K562 (cell line): ENCODE measurements around the gene DARS2. TPM values are rescaled to one million over a fixed set of nuclear protein-coding genes. Genes with fewer than 3 reads are reported as not detected.

Experiments
- E2F1 ChIP-seq: sonication (generic); formaldehyde crosslinking; IDR thresholded peaks from 2 replicates; pipeline ENCODE4 v1.8.1; 2023; ENCODE audit warnings: mild to moderate bottlenecking, missing genetic modification reagents, moderate library complexity
- E2F4 ChIP-seq: sonication (generic); formaldehyde crosslinking; IDR thresholded peaks from 2 replicates; pipeline ENCODE4 v1.8.0; 2022; ENCODE audit warnings: mild to moderate bottlenecking, low read depth, missing genetic modification reagents
- E2F6 ChIP-seq, 2 experiments: IDR thresholded peaks; 2 replicates each; pipeline ENCODE4 v1.6.1; 2011; ENCODE audit warnings: borderline replicate concordance in 1 of 2, control low read depth in 1 of 2, low read depth in 1 of 2, low read length in 1 of 2, mild to moderate bottlenecking in 1 of 2, mixed read lengths in 1 of 2, moderate library complexity in 1 of 2; ENCODE audit not compliant: insufficient read depth in 1 of 2, insufficient read length in 1 of 2, poor library complexity in 1 of 2, severe bottlenecking in 1 of 2; ENCODE audit errors: extremely low read depth in 1 of 2
- GABPB2 ChIP-seq: fragments of 250-450 bp; sonication (Bioruptor Pico); conservative IDR thresholded peaks from 2 replicates; pipeline ENCODE4 v1.5.1; 2021; ENCODE audit warnings: mild to moderate bottlenecking
- MAZ ChIP-seq, 2 experiments: fragments of 450-650 bp in 1 of 2; sonication (generic) in 1 of 2; formaldehyde crosslinking; IDR thresholded peaks in 1 of 2; conservative IDR thresholded peaks in 1 of 2; 2 replicates each; pipeline versions ENCODE4 v1.4.0 to v1.5.0; 2020; ENCODE audit warnings: mild to moderate bottlenecking in 1 of 2, missing genetic modification reagents in 1 of 2
- MCM2 ChIP-seq: fragments of 450-650 bp; IDR thresholded peaks from 2 replicates; pipeline ENCODE4 v1.6.1; 2017; ENCODE audit warnings: low read depth, mild to moderate bottlenecking
- MTA1 ChIP-seq: fragments of 450-650 bp; IDR thresholded peaks from 2 replicates; pipeline ENCODE4 v1.6.1; 2017; ENCODE audit warnings: borderline replicate concordance
- MXD1 ChIP-seq: fragments of 250-450 bp; sonication (Bioruptor Pico); IDR thresholded peaks from 2 replicates; pipeline ENCODE4 v1.8.0; 2021; ENCODE audit warnings: borderline replicate concordance, mild to moderate bottlenecking, moderate library complexity; ENCODE audit not compliant: poor library complexity, severe bottlenecking
- RBM39 ChIP-seq: fragments of 200-400 bp; formaldehyde crosslinking; optimal IDR thresholded peaks from 2 replicates; pipeline ENCODE3; 2018; ENCODE audit warnings: low read depth, low read length
- SMAD3 ChIP-seq: fragments of 450-650 bp; formaldehyde crosslinking; conservative IDR thresholded peaks from 2 replicates; pipeline ENCODE4 v1.4.0; 2020; ENCODE audit warnings: mild to moderate bottlenecking
- SPI1 ChIP-seq: IDR thresholded peaks from 2 replicates; pipeline ENCODE4 v1.6.1; 2011; ENCODE audit warnings: low read depth, low read length, control low read depth, borderline replicate concordance
- polyA plus RNA-seq, 8 experiments: library from polyadenylated mRNA; depleted of rRNA in 4 of 8; stranded (reverse) in 5 of 8; unstranded in 3 of 8; fragments of >200 nt; fragmentation: Nextera tagmentation in 2 of 8; fragmentation: Illumina TruSeq in 1 of 8; extraction: Ambion mirVana in 2 of 8; extraction: Trizol in 1 of 8; gene quantifications; 2 replicates each; pipeline versions ENCODE4 v1.2.1 to v1.2.3, GENCODE V29; 2011 to 2014; ENCODE audit warnings: inconsistent platforms in 1 of 8, missing spikeins in 1 of 8
- total RNA-seq, 7 experiments: library from RNA; depleted of rRNA in 6 of 7; stranded (reverse); fragments of >200 nt in 6 of 7; fragmentation: Illumina TruSeq in 2 of 7; extraction: Trizol in 2 of 7; gene quantifications; 2 replicates each; pipeline versions ENCODE4 v1.2.1 to v1.2.3, GENCODE V29; 2011 to 2021; ENCODE audit warnings: low replicate concordance in 1 of 7

Gene DARS2
- total and polyA plus RNA-seq, 9 of the 15 experiments (the other 6 are each of a cell fraction or from before 2014, with no cell fraction given), result 36.4 to 96.7 (median 68.6) TPM

- TF ChIP-seq E2F6 (IDR thresholded peaks at IDR 0.05; ENCODE audit: borderline replicate concordance in 1 of 2, extremely low read depth in 1 of 2, insufficient read depth in 1 of 2, insufficient read length in 1 of 2, low read depth in 1 of 2, low read length in 1 of 2, poor library complexity in 1 of 2, severe bottlenecking in 1 of 2), result peak in 1 of 2 experiments; percentile 26
- no peak for TF ChIP-seq MXD1 (CRISPR knock-in tag)
- TF ChIP-seq SMAD3 (CRISPR knock-in tag), result no peak
- no peak for TF ChIP-seq GABPB2 (CRISPR knock-in tag)
- TF ChIP-seq MAZ (CRISPR knock-in tag; conservative IDR thresholded peaks at IDR 0.05 in 1 of 2, IDR thresholded peaks at IDR 0.05 in 1 of 2), result peak in 1 of 2 experiments; percentile 63; a peak in 3 of 4 replicates
- TF ChIP-seq E2F1 (CRISPR knock-in tag), result no peak
- no peak for TF ChIP-seq SPI1
- TF ChIP-seq MTA1, result no peak
- TF ChIP-seq MCM2, result no peak
- no peak for TF ChIP-seq E2F4 (CRISPR knock-in tag)
- TF ChIP-seq RBM39, result peak; percentile 21
Observed at GRCh38 chr1:173823781-173824314, 625 bp upstream of the DARS2 start (continued).
